ENCODE measurements around the gene TTBK1.

DNA sequence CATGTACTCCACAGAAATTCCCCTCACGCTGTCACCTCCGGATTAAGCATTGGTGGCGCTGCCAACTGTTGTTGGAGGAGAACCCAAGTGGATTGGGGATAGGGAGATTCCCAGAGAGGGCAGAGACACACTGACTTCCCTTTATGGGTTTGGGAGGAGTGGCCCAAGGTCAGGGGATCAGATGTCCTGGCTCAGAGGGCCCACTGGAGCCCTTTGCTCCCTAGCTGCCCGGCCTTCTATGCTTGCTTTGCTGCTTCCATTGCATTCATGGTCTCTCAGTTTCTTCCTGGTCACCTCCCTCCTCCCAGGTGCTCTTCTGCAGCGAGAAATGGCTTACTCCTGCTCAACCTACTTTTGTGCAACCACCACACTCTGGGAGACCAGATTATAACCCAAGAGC is 46.9 kb upstream of the TTBK1 start:
- TF ChIP-seq, protein P1, sequence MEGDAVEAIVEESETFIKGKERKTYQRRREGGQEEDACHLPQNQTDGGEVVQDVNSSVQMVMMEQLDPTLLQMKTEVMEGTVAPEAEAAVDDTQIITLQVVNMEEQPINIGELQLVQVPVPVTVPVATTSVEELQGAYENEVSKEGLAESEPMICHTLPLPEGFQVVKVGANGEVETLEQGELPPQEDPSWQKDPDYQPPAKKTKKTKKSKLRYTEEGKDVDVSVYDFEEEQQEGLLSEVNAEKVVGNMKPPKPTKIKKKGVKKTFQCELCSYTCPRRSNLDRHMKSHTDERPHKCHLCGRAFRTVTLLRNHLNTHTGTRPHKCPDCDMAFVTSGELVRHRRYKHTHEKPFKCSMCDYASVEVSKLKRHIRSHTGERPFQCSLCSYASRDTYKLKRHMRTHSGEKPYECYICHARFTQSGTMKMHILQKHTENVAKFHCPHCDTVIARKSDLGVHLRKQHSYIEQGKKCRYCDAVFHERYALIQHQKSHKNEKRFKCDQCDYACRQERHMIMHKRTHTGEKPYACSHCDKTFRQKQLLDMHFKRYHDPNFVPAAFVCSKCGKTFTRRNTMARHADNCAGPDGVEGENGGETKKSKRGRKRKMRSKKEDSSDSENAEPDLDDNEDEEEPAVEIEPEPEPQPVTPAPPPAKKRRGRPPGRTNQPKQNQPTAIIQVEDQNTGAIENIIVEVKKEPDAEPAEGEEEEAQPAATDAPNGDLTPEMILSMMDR (IDR thresholded peaks at IDR 0.05; ENCODE audit: low read depth, low read length): no peak
- no peak for TF ChIP-seq EZH2phosphoT487 (IDR thresholded peaks at IDR 0.05; ENCODE audit: low read depth)

Measured in OCI-LY3 (cell line).